ENCODE data around the gene GPR107. TPM values are rescaled to one million over a fixed set of nuclear protein-coding genes. Genes with fewer than 3 reads are reported as not detected.

Gene GPR107
- total and polyA plus RNA-seq, 2 of the 8 experiments (the other 6 are each of a cell fraction or from before 2014, with no cell fraction given): 19.3 to 30.7 TPM

GRCh38 chr9:130042885-130043653, 10.6 kb upstream of the GPR107 start, which contains the start of gene FNBP1 (continued):
- TF ChIP-seq SAP30 (IDR thresholded peaks at IDR 0.05; ENCODE audit: insufficient read depth, insufficient replicate concordance, low read length): peak; percentile 57
- TF ChIP-seq CBX8 (IDR thresholded peaks at IDR 0.05; ENCODE audit: borderline replicate concordance, low read depth, low read length): no peak
- no peak for TF ChIP-seq CTBP2 (IDR thresholded peaks at IDR 0.05; ENCODE audit: borderline replicate concordance, insufficient read depth, insufficient read length, low read length)
- 0 out of 2 replicates have a peak, but pooled peaks have one; percentile 7 for TF ChIP-seq BACH1 (IDR thresholded peaks at IDR 0.05; ENCODE audit: low read length)
- TF ChIP-seq HDAC2 (IDR thresholded peaks at IDR 0.05; ENCODE audit: borderline replicate concordance in 1 of 2, low read depth in 2 of 2, low read length in 2 of 2): no peak
- no peak for TF ChIP-seq NRF1 (IDR thresholded peaks at IDR 0.05; ENCODE audit: low read depth, low read length)
- no peak for TF ChIP-seq CHD2 (IDR thresholded peaks at IDR 0.05; ENCODE audit: low read length)
- TF ChIP-seq POU5F1 (IDR thresholded peaks at IDR 0.05; ENCODE audit: low read depth, low read length): no peak
- TF ChIP-seq RXRA (IDR thresholded peaks at IDR 0.05; ENCODE audit: insufficient read depth, low read depth, low read length): no peak
- TF ChIP-seq TAF1 (IDR thresholded peaks at IDR 0.05; ENCODE audit: low read depth, low read length): peak; percentile 76
- no peak for TF ChIP-seq SIRT6 (IDR thresholded peaks at IDR 0.05; ENCODE audit: low read length)
- no peak for TF ChIP-seq SRF (IDR thresholded peaks at IDR 0.05; ENCODE audit: low read depth, low read length)
- no peak for TF ChIP-seq POLR2AphosphoS5 (IDR thresholded peaks at IDR 0.05; ENCODE audit: low read depth, low read length)
- TF ChIP-seq CBX5 (IDR thresholded peaks at IDR 0.05; ENCODE audit: low read depth, low read length): no peak
- TF ChIP-seq POLR2A (IDR thresholded peaks at IDR 0.05; ENCODE audit: control extremely low read depth in 1 of 2, low read depth in 2 of 2, low read length in 2 of 2): no peak
- TF ChIP-seq GABPA (IDR thresholded peaks at IDR 0.05; ENCODE audit: borderline replicate concordance, insufficient read depth, low read length): no peak
- no peak for TF ChIP-seq JUND (IDR thresholded peaks at IDR 0.05; ENCODE audit: low read length)
- no peak for TF ChIP-seq EGR1 (IDR thresholded peaks at IDR 0.05; ENCODE audit: borderline replicate concordance, low read depth, low read length)
- TF ChIP-seq RAD21 (IDR thresholded peaks at IDR 0.05 in 1 of 2, conservative IDR thresholded peaks at IDR 0.05 in 1 of 2; ENCODE audit: low read depth in 2 of 2, low read length in 2 of 2): peak; percentile 1 to 16; a peak in 2 of 4 replicates
- TF ChIP-seq CHD1 (IDR thresholded peaks at IDR 0.05; ENCODE audit: low read depth, low read length): no peak
- no peak for TF ChIP-seq TCF12 (IDR thresholded peaks at IDR 0.05; ENCODE audit: low read depth, low read length)
- TF ChIP-seq TAF7 (optimal IDR thresholded peaks at IDR 0.05; ENCODE audit: borderline replicate concordance, low read depth, low read length): peak; percentile 71
- no peak for TF ChIP-seq NANOG (IDR thresholded peaks at IDR 0.05; ENCODE audit: insufficient read depth, low read depth, low read length, poor library complexity, severe bottlenecking)
- TF ChIP-seq RBBP5 (IDR thresholded peaks at IDR 0.05; ENCODE audit: borderline replicate concordance, low read depth, low read length): peak; percentile 60; the same call in 1 of the 2 replicates
- peak; percentile 55 for TF ChIP-seq KDM4A (IDR thresholded peaks at IDR 0.05; ENCODE audit: low read depth, low read length, severe bottlenecking)
